HEK293 (cell line): ENCODE data around the gene HDHD5.

Experiments used
- CTCF ChIA-PET: fragments of 350-600 bp; formaldehyde crosslinking; extraction: SDS; loops from one replicate; lab custom pipeline; 2021; ENCODE audit warnings: antibody characterized with exemption; lab: Yijun Ruan, JAX
- POLR2A ChIA-PET: fragments of 300-600 bp; formaldehyde crosslinking; extraction: SDS; loops from one replicate; lab custom pipeline; 2020; ENCODE audit warnings: antibody characterized with exemption, inconsistent platforms; lab: Yijun Ruan, JAX
- H3K27ac ChIP-seq: fragments of 200-500 bp; sonication (Bioruptor generic); 2 replicates; pipeline ENCODE4 v1.5.1; 2014; ENCODE audit warnings: low read depth, low read length, control low read depth, inconsistent platforms; ENCODE audit errors: extremely low read depth
- H3K36me3 ChIP-seq, 2 experiments: fragments of 200-500 bp in 1 of 2; sonication (Bioruptor generic) in 1 of 2; 1 replicate in 1 of 2; 2 replicates in 1 of 2; pipeline ENCODE4 v1.5.1; 2014 to 2017; ENCODE audit warnings: inconsistent platforms in 2 of 2, low read length in 2 of 2; ENCODE audit not compliant: control insufficient read depth in 2 of 2, insufficient read depth in 1 of 2
- H3K4me1 ChIP-seq: fragments of 200-500 bp; sonication (Bioruptor generic); 2 replicates; pipeline ENCODE4 v1.5.1; 2014; ENCODE audit warnings: mild to moderate bottlenecking, low read length, inconsistent platforms; ENCODE audit not compliant: control insufficient read depth, insufficient read depth
- H3K4me3 ChIP-seq: 2 replicates; pipeline ENCODE4 v1.5.1; 2011; ENCODE audit warnings: low read depth, mild to moderate bottlenecking, control low read depth, low read length, moderate library complexity
- H3K9me3 ChIP-seq: fragments of 200-500 bp; sonication (Bioruptor generic); 2 replicates; pipeline ENCODE4 v1.5.1; 2014; ENCODE audit warnings: low read depth, low read length, inconsistent platforms; ENCODE audit not compliant: control insufficient read depth, insufficient read depth
- GLIS2 ChIP-seq: fragments of 450-650 bp; formaldehyde crosslinking; IDR thresholded peaks from 2 replicates; pipeline ENCODE4 v1.5.1; 2016; ENCODE audit warnings: missing biosample characterization, missing genetic modification characterization
- PRDM1 ChIP-seq: fragments of 450-650 bp; formaldehyde crosslinking; IDR thresholded peaks from 2 replicates; pipeline ENCODE4; 2016; ENCODE audit warnings: missing biosample characterization, missing genetic modification characterization
- TCF7L2 ChIP-seq: IDR thresholded peaks from 2 replicates; pipeline ENCODE4 v1.6.1; 2011; ENCODE audit warnings: low read depth, mild to moderate bottlenecking, inconsistent platforms, low read length, moderate library complexity, borderline replicate concordance
- YY1 ChIP-seq: fragments of 450-650 bp; formaldehyde crosslinking; IDR thresholded peaks from 2 replicates; pipeline ENCODE4 v1.5.1; 2018; ENCODE audit warnings: missing biosample characterization, missing genetic modification characterization
- ZFHX2 ChIP-seq: fragments of 450-650 bp; formaldehyde crosslinking; conservative IDR thresholded peaks from 2 replicates; pipeline ENCODE4 v1.5.1; 2016; ENCODE audit warnings: missing biosample characterization, missing genetic modification characterization
- ZFP41 ChIP-seq: fragments of 450-650 bp; formaldehyde crosslinking; IDR thresholded peaks from 2 replicates; pipeline ENCODE4 v1.5.1; 2016; ENCODE audit warnings: missing biosample characterization, missing genetic modification characterization, borderline replicate concordance
- ZNF202 ChIP-seq: fragments of 450-650 bp; formaldehyde crosslinking; IDR thresholded peaks from 2 replicates; pipeline ENCODE4 v1.5.1; 2016; ENCODE audit warnings: missing biosample characterization, missing genetic modification characterization, borderline replicate concordance
- ZNF366 ChIP-seq: fragments of 450-650 bp; formaldehyde crosslinking; conservative IDR thresholded peaks from 2 replicates; pipeline ENCODE4 v1.5.1; 2016; ENCODE audit warnings: missing biosample characterization, missing genetic modification characterization
- ZNF48 ChIP-seq: fragments of 450-650 bp; formaldehyde crosslinking; IDR thresholded peaks from 2 replicates; pipeline ENCODE4 v1.5.1; 2016; ENCODE audit warnings: missing biosample characterization, missing genetic modification characterization
- ZNF571 ChIP-seq: fragments of 450-650 bp; formaldehyde crosslinking; IDR thresholded peaks from 2 replicates; pipeline ENCODE4 v1.5.0; 2017; ENCODE audit warnings: missing biosample characterization, missing genetic modification characterization
- ZNF621 ChIP-seq: fragments of 450-650 bp; formaldehyde crosslinking; IDR thresholded peaks from 2 replicates; pipeline ENCODE4 v1.5.1; 2017; ENCODE audit warnings: missing biosample characterization, missing genetic modification characterization
- ZNF626 ChIP-seq: fragments of 450-650 bp; sonication (Bioruptor Pico); formaldehyde crosslinking; IDR thresholded peaks from 2 replicates; pipeline ENCODE4 v1.5.1; 2018; ENCODE audit warnings: missing biosample characterization, missing genetic modification characterization, inconsistent platforms
- ZNF658 ChIP-seq: fragments of 450-650 bp; formaldehyde crosslinking; IDR thresholded peaks from 2 replicates; pipeline ENCODE4; 2016; ENCODE audit warnings: missing biosample characterization, missing genetic modification characterization
- ZNF747 ChIP-seq: fragments of 450-650 bp; formaldehyde crosslinking; IDR thresholded peaks from 2 replicates; pipeline ENCODE4 v1.5.1; 2016; ENCODE audit warnings: missing biosample characterization, missing genetic modification characterization
- TF ChIP-seq, protein P1 (sequence below): fragments of 450-650 bp; formaldehyde crosslinking; IDR thresholded peaks from 2 replicates; pipeline ENCODE4 v1.5.1; 2016; ENCODE audit warnings: missing biosample characterization, missing genetic modification characterization
- TF ChIP-seq, protein P2 (sequence below): fragments of 450-650 bp; IDR thresholded peaks from 2 replicates; pipeline ENCODE4 v1.5.1; 2018; ENCODE audit warnings: missing biosample characterization, mild to moderate bottlenecking, missing genetic modification characterization
- TF ChIP-seq, protein P3 (sequence below): fragments of 450-650 bp; formaldehyde crosslinking; IDR thresholded peaks from 2 replicates; pipeline ENCODE4 v1.5.1; 2016; ENCODE audit warnings: missing biosample characterization, missing genetic modification characterization
- TF ChIP-seq, protein P4 (sequence below): sonication (generic); formaldehyde crosslinking; IDR thresholded peaks from 2 replicates; pipeline ENCODE4 v1.8.1; 2022; ENCODE audit warnings: mild to moderate bottlenecking, moderate library complexity, missing genetic modification reagents

Gene HDHD5

DNA sequence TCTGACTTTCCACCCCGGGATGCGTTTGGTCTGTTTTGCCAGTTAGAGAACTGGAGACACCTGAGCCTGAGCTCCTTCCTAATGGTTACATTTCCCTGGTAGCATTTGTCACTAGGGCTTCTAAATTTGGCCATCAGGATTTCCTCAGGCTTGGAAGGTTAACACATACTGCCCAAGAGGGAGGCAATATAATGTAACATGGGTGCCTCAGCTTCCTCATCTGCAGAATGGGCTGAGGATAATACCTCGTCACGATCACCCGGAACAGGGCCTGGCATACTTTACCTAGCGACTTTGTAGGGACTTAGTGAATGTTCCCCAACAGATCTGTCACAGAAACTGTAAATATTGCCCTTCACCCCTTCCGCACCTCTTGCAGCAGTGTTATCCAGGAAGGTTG is 63.0 kb downstream of the HDHD5 start:
- H3K36me3 ChIP-seq = peaks cover 0 to 36% of the 10 kb centered on the region in 2 experiments; a peak in 1 of 3 replicates
- TF ChIP-seq ZNF48 (tag by site-specific recombination) = no peak
- no peak for TF ChIP-seq ZFHX2
- TF ChIP-seq PRDM1 = no peak
- TF ChIP-seq ZNF658 (tag by site-specific recombination) = no peak
- TF ChIP-seq ZFP41 (tag by site-specific recombination) = no peak
- H3K4me3 ChIP-seq = no peak overlapping the region
- H3K4me1 ChIP-seq = no peaks in the 10 kb centered on the region
- no peaks in the 10 kb centered on the region for H3K9me3 ChIP-seq
- ChIA-PET POLR2A (interaction anchor here (0.7 kb wide), 1 partner anchor 11 kb away, joined by 3 read pairs; no protein-coding TSS in a partner anchor), CTCF (interaction anchor here (0.6 to 2.8 kb wide), 10 partner anchors 9 to 506 kb away, joined by 3 to 13 read pairs (median 6); no protein-coding TSS in a partner anchor)
- no peak overlapping the region for H3K27ac ChIP-seq

DNA sequence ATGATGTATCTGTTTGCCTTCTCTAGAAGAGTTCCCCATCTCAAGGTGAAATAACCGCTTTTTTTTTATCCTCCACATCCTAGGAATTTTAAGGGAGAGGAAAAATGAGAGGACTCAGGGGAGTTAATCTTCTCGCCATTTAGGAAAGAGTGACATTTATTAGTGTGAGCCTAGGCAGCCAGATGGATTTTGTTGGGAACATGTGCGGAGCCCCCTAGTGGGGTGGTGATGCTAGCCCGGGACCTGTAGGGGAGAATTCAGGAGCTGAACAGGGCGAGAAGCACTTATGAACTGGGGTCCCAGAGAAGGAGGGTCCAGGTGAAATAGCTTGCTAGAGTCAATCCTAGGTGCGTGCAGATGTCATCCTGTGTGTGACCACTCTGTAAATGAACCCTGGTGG is 63.5 kb downstream of the HDHD5 start:
- Histone ChIP-seq H3K27ac (no peak overlapping the region), H3K36me3 (peaks cover 0 to 31% of the 10 kb centered on the region in 2 experiments; a peak in 1 of 3 replicates), H3K9me3 (no peaks in the 10 kb centered on the region), H3K4me3 (no peak overlapping the region), H3K4me1 (no peaks in the 10 kb centered on the region)
- TF ChIP-seq ZNF626 (tag by site-specific recombination) (no peak), ZNF747 (no peak), YY1 (tag by site-specific recombination) (no peak), TCF7L2 (no peak), ZNF571 (no peak), ZNF366 (tag by site-specific recombination) (no peak), ZNF202 (tag by site-specific recombination) (no peak), GLIS2 (no peak), ZNF621 (tag by site-specific recombination) (no peak), PRDM1 (no peak)
- TF ChIP-seq, protein P1, sequence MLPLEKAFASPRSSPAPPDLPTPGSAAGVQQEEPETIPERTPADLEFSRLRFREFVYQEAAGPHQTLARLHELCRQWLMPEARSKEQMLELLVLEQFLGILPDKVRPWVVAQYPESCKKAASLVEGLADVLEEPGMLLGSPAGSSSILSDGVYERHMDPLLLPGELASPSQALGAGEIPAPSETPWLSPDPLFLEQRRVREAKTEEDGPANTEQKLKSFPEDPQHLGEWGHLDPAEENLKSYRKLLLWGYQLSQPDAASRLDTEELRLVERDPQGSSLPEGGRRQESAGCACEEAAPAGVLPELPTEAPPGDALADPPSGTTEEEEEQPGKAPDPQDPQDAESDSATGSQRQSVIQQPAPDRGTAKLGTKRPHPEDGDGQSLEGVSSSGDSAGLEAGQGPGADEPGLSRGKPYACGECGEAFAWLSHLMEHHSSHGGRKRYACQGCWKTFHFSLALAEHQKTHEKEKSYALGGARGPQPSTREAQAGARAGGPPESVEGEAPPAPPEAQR (tag by site-specific recombination) = no peak
- TF ChIP-seq, protein P2, sequence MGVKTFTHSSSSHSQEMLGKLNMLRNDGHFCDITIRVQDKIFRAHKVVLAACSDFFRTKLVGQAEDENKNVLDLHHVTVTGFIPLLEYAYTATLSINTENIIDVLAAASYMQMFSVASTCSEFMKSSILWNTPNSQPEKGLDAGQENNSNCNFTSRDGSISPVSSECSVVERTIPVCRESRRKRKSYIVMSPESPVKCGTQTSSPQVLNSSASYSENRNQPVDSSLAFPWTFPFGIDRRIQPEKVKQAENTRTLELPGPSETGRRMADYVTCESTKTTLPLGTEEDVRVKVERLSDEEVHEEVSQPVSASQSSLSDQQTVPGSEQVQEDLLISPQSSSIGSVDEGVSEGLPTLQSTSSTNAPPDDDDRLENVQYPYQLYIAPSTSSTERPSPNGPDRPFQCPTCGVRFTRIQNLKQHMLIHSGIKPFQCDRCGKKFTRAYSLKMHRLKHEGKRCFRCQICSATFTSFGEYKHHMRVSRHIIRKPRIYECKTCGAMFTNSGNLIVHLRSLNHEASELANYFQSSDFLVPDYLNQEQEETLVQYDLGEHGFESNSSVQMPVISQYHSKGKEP = no peak
- TF ChIP-seq, protein P3, sequence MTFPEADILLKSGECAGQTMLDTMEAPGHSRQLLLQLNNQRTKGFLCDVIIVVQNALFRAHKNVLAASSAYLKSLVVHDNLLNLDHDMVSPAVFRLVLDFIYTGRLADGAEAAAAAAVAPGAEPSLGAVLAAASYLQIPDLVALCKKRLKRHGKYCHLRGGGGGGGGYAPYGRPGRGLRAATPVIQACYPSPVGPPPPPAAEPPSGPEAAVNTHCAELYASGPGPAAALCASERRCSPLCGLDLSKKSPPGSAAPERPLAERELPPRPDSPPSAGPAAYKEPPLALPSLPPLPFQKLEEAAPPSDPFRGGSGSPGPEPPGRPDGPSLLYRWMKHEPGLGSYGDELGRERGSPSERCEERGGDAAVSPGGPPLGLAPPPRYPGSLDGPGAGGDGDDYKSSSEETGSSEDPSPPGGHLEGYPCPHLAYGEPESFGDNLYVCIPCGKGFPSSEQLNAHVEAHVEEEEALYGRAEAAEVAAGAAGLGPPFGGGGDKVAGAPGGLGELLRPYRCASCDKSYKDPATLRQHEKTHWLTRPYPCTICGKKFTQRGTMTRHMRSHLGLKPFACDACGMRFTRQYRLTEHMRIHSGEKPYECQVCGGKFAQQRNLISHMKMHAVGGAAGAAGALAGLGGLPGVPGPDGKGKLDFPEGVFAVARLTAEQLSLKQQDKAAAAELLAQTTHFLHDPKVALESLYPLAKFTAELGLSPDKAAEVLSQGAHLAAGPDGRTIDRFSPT = no peak
- TF ChIP-seq, protein P4, sequence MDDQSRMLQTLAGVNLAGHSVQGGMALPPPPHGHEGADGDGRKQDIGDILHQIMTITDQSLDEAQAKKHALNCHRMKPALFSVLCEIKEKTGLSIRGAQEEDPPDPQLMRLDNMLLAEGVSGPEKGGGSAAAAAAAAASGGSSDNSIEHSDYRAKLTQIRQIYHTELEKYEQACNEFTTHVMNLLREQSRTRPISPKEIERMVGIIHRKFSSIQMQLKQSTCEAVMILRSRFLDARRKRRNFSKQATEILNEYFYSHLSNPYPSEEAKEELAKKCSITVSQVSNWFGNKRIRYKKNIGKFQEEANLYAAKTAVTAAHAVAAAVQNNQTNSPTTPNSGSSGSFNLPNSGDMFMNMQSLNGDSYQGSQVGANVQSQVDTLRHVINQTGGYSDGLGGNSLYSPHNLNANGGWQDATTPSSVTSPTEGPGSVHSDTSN (CRISPR knock-in tag) = no peak
- CTCF ChIA-PET = interaction anchor here (0.6 to 2.8 kb wide), 12 partner anchors 9 to 507 kb away, joined by 3 to 13 read pairs (median 6); no protein-coding TSS in a partner anchor
- POLR2A ChIA-PET = interaction anchor here (0.7 kb wide), 1 partner anchor 12 kb away, joined by 3 read pairs; no protein-coding TSS in a partner anchor
